ENCODE measurements around the gene PCYOX1L.

DNA sequence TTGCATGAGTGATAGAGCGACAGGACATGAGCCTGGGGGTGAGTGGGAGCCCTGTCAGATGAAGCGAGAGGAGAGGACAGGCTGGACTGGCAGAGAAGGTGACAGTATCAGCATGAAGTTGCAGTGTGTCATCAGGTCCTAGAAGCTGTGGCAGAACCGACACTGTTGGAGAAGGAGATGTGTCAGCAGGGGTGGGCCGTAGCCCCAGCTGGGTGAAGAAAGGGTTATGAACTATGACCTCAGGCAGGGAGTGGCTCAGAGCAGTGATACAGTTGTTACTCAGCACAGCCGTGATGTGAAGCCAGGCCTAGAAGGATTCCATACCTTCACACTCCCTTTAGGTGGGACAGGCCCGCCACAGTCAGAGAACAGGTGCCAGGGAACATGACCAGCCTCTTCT is 7.6 kb downstream of the PCYOX1L start:
- TF ChIP-seq, protein P1, sequence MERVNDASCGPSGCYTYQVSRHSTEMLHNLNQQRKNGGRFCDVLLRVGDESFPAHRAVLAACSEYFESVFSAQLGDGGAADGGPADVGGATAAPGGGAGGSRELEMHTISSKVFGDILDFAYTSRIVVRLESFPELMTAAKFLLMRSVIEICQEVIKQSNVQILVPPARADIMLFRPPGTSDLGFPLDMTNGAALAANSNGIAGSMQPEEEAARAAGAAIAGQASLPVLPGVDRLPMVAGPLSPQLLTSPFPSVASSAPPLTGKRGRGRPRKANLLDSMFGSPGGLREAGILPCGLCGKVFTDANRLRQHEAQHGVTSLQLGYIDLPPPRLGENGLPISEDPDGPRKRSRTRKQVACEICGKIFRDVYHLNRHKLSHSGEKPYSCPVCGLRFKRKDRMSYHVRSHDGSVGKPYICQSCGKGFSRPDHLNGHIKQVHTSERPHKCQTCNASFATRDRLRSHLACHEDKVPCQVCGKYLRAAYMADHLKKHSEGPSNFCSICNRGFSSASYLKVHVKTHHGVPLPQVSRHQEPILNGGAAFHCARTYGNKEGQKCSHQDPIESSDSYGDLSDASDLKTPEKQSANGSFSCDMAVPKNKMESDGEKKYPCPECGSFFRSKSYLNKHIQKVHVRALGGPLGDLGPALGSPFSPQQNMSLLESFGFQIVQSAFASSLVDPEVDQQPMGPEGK (CRISPR knock-in tag; IDR thresholded peaks at IDR 0.05; ENCODE audit: borderline replicate concordance), result no peak
- TF ChIP-seq ARNTL (CRISPR knock-in tag; IDR thresholded peaks at IDR 0.05; ENCODE audit: borderline replicate concordance, low read depth), result no peak
- TF ChIP-seq CSDC2 (CRISPR knock-in tag; IDR thresholded peaks at IDR 0.05), result no peak
- TF ChIP-seq, protein P2, sequence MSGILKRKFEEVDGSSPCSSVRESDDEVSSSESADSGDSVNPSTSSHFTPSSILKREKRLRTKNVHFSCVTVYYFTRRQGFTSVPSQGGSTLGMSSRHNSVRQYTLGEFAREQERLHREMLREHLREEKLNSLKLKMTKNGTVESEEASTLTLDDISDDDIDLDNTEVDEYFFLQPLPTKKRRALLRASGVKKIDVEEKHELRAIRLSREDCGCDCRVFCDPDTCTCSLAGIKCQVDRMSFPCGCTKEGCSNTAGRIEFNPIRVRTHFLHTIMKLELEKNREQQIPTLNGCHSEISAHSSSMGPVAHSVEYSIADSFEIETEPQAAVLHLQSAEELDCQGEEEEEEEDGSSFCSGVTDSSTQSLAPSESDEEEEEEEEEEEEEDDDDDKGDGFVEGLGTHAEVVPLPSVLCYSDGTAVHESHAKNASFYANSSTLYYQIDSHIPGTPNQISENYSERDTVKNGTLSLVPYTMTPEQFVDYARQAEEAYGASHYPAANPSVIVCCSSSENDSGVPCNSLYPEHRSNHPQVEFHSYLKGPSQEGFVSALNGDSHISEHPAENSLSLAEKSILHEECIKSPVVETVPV (CRISPR knock-in tag; IDR thresholded peaks at IDR 0.05), result no peak
- no peak for TF ChIP-seq ZNF70 (CRISPR knock-in tag; IDR thresholded peaks at IDR 0.05)
- TF ChIP-seq SNAI2 (CRISPR knock-in tag; IDR thresholded peaks at IDR 0.05), result no peak
- TF ChIP-seq, protein P3, sequence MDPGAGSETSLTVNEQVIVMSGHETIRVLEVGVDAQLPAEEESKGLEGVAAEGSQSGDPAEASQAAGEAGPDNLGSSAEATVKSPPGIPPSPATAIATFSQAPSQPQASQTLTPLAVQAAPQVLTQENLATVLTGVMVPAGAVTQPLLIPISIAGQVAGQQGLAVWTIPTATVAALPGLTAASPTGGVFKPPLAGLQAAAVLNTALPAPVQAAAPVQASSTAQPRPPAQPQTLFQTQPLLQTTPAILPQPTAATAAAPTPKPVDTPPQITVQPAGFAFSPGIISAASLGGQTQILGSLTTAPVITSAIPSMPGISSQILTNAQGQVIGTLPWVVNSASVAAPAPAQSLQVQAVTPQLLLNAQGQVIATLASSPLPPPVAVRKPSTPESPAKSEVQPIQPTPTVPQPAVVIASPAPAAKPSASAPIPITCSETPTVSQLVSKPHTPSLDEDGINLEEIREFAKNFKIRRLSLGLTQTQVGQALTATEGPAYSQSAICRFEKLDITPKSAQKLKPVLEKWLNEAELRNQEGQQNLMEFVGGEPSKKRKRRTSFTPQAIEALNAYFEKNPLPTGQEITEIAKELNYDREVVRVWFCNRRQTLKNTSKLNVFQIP (CRISPR knock-in tag; IDR thresholded peaks at IDR 0.05; ENCODE audit: borderline replicate concordance, low read depth), result no peak
- no peak for TF ChIP-seq BACH2 (CRISPR knock-in tag; IDR thresholded peaks at IDR 0.05; ENCODE audit: borderline replicate concordance)
- no peak for TF ChIP-seq ZFP30 (CRISPR knock-in tag; IDR thresholded peaks at IDR 0.05)
- no peak for TF ChIP-seq ZC3H10 (CRISPR knock-in tag; IDR thresholded peaks at IDR 0.05)

All from SK-N-SH treated with all-trans-retinoic acid at 6 μM for 48 hours (cell line).